Chondrocyte (in vitro differentiated cells): ENCODE measurements around the gene MPPED2. TPM values are rescaled to one million over a fixed set of nuclear protein-coding genes. Genes with fewer than 3 reads are reported as not detected.

Experiments
- DNase-seq: peaks from one replicate; pipeline ENCODE4 v3.0.0; 2021; ENCODE audit warnings: mixed read lengths, low spot score
- H3K27ac Mint-ChIP-seq: one replicate; pipeline ENCODE4 v1.8.0; 2021; ENCODE audit warnings: mild to moderate bottlenecking, moderate library complexity, mixed read lengths; ENCODE audit not compliant: unreplicated experiment
- H3K27me3 Mint-ChIP-seq: 2 replicates; pipeline ENCODE4 v1.8.0; 2021; ENCODE audit warnings: low read depth, mixed read lengths
- H3K36me3 Mint-ChIP-seq: 2 replicates; pipeline ENCODE4 v1.8.0; 2021; ENCODE audit warnings: low read depth, mixed read lengths
- H3K4me1 Mint-ChIP-seq: 2 replicates; pipeline ENCODE4 v1.8.0; 2021; ENCODE audit warnings: low read depth, mild to moderate bottlenecking, mixed read lengths
- H3K4me3 Mint-ChIP-seq: one replicate; pipeline ENCODE4 v1.8.0; 2021; ENCODE audit warnings: mild to moderate bottlenecking, moderate library complexity, mixed read lengths; ENCODE audit not compliant: unreplicated experiment
- H3K9me3 Mint-ChIP-seq: 2 replicates; pipeline ENCODE4 v1.8.0; 2021; ENCODE audit warnings: low read depth, mixed read lengths
- CTCF ChIP-seq: fragments of 200-600 bp; sonication (generic); IDR thresholded peaks from 2 replicates; pipeline ENCODE4 v1.5.0; 2021; ENCODE audit warnings: antibody characterized with exemption, mild to moderate bottlenecking, moderate library complexity
- total RNA-seq: library from RNA; stranded (reverse); gene quantifications from 3 replicates; pipeline ENCODE4 v1.2.1, GENCODE V29; 2021

Gene MPPED2
- total RNA-seq, 1 donor from 2014 or later, result not detected

- no peaks in the 10 kb centered on the region for H3K27me3 Mint-ChIP-seq
- H3K4me1 Mint-ChIP-seq, result no peaks in the 10 kb centered on the region
- no peak overlapping the region for H3K4me3 Mint-ChIP-seq
- H3K36me3 Mint-ChIP-seq, result no peaks in the 10 kb centered on the region
- H3K27ac Mint-ChIP-seq, result no peak overlapping the region
- no peak for TF ChIP-seq CTCF
- no peak for DNase-seq
- peaks cover 2% of the 10 kb centered on the region for H3K9me3 Mint-ChIP-seq
These were observed 197.2 kb downstream of the MPPED2 start for GRCh38 chr11:30388957-30389356.

- Mint-ChIP-seq H3K27ac (no peak overlapping the region), H3K36me3 (no peaks in the 10 kb centered on the region), H3K9me3 (no peaks in the 10 kb centered on the region), H3K27me3 (no peaks in the 10 kb centered on the region), H3K4me1 (no peaks in the 10 kb centered on the region), H3K4me3 (no peak overlapping the region)
- no peak for TF ChIP-seq CTCF
- DNase-seq, result no peak
These were observed 198.0 kb downstream of the MPPED2 start for GRCh38 chr11:30387891-30388861.

GRCh38 chr11:30381879-30382278 lies 204.3 kb downstream of the MPPED2 start:
- no peak overlapping the region for H3K4me3 Mint-ChIP-seq
- H3K36me3 Mint-ChIP-seq, result no peaks in the 10 kb centered on the region
- TF ChIP-seq CTCF, result no peak
- H3K27ac Mint-ChIP-seq, result no peak overlapping the region
- no peak for DNase-seq
- peaks cover 12% of the 10 kb centered on the region for H3K27me3 Mint-ChIP-seq
- no peaks in the 10 kb centered on the region for H3K4me1 Mint-ChIP-seq
- no peaks in the 10 kb centered on the region for H3K9me3 Mint-ChIP-seq

- no peak overlapping the region for H3K27ac Mint-ChIP-seq
- no peak for TF ChIP-seq CTCF
- H3K27me3 Mint-ChIP-seq, result peaks cover 12% of the 10 kb centered on the region
- DNase-seq, result no peak
- H3K36me3 Mint-ChIP-seq, result no peaks in the 10 kb centered on the region
- H3K9me3 Mint-ChIP-seq, result no peaks in the 10 kb centered on the region
- H3K4me3 Mint-ChIP-seq, result no peak overlapping the region
- no peaks in the 10 kb centered on the region for H3K4me1 Mint-ChIP-seq
These were observed 205.3 kb downstream of the MPPED2 start for GRCh38 chr11:30380846-30381245.

- no peak for DNase-seq
- no peaks in the 10 kb centered on the region for H3K4me1 Mint-ChIP-seq
- TF ChIP-seq CTCF, result no peak
- peaks cover 17% of the 10 kb centered on the region for H3K27me3 Mint-ChIP-seq
- no peak overlapping the region for H3K4me3 Mint-ChIP-seq
- no peaks in the 10 kb centered on the region for H3K36me3 Mint-ChIP-seq
- no peaks in the 10 kb centered on the region for H3K9me3 Mint-ChIP-seq
- H3K27ac Mint-ChIP-seq, result no peak overlapping the region
These were observed 208.8 kb downstream of the MPPED2 start for GRCh38 chr11:30377347-30377746.
